Measurements from ENCODE around the gene USP32.
"Not testable (repeated sequence)": the region's sequence is repeated elsewhere in the genome, so short reads cannot be mapped to it uniquely, and the experiment has no call there.

Gene USP32

GRCh38 chr17:60314900-60315299, 77.0 kb downstream of the USP32 start:
- not testable (repeated sequence) for DNase-seq (ENCODE audit: extremely low spot score, insufficient read length, low read depth)
- peak; percentile 21 for FAIRE-seq

GRCh38 chr17:60314423-60314822, 77.5 kb downstream of the USP32 start:
- FAIRE-seq (peak; percentile 69), DNase-seq (ENCODE audit: extremely low spot score, insufficient read length, low read depth) (no peak)

DNA sequence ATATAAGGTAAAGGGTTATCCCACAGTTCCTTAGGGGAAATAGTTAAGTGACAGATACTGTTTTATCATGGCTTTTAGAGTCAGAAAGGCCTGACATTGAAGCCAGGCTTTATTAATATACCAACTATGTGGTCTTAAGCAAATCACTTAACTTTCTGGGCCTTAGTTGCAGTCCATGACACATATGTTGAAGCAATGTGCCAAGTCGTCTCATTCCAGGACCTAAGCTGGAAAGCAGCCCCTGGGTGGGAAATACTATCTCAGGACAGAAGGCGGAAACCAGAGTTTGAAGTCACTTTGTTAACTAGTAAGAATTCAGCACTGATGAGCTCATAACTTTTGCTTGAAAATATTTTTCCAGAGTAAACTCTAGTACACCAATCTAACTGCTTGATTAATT, 80.0 kb downstream of the USP32 start:
- no peak for DNase-seq (ENCODE audit: extremely low spot score, insufficient read length, low read depth)
- FAIRE-seq = no peak

DNA sequence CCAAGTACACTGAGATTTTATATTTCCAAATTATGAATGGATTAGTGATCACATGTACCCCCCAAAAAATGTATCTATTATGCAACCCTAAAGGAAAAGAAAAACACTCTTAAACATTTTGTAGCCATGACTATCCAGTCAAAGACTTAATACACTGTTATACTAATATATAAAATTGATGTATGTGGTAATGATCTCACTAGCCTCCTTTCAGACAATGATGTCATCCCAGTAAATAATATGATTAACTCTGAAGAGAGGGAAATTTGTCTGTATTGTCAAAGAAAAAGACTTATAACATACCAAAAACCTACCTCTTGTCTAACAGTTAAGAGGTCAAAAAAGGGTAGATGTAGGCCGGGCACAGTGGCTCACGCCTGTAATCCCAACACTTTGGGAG, 80.7 kb downstream of the USP32 start:
- FAIRE-seq = no peak
- no peak for DNase-seq (ENCODE audit: extremely low spot score, insufficient read length, low read depth)

DNA sequence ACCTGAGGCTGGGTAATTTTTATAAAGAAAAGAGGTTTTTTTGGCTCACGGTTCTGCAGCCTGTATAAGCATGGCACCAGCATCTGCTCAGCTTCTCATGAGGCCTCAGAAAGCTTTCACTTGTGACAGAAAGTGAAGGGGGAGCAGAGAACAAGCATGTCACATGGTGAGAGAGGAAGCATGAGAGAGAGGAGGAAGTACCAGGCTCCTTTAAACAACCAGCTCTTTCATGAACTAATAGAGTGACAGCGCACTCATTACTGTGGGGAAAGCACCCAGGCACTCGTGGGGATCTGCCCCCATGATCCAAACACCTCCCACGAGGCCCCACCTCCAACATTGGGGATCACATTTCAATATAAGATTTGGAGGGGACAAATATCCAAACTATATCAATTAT, 86.8 kb downstream of the USP32 start:
- FAIRE-seq (peak; percentile 96), DNase-seq (ENCODE audit: extremely low spot score, insufficient read length, low read depth) (no peak)

DNA sequence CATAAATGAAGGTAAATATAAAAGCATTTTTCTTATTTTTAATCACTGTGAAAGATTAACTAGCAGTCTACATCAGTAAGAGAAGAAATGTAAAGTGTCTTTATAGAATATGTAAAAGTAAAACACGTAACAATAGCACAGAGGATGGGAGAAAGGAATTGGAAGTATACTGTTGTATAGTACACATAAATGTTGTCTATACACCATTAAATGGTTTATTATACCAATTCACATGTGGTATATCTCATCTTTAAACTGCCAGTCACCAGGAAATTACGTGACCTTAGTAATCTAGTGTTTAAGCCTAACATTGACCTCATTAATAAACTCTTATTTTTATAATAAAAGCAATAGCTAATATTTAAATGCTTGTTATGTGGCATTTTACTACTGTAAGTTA, 87.4 kb downstream of the USP32 start:
- DNase-seq (ENCODE audit: extremely low spot score, insufficient read length, low read depth) (no peak), FAIRE-seq (no peak)

DNA sequence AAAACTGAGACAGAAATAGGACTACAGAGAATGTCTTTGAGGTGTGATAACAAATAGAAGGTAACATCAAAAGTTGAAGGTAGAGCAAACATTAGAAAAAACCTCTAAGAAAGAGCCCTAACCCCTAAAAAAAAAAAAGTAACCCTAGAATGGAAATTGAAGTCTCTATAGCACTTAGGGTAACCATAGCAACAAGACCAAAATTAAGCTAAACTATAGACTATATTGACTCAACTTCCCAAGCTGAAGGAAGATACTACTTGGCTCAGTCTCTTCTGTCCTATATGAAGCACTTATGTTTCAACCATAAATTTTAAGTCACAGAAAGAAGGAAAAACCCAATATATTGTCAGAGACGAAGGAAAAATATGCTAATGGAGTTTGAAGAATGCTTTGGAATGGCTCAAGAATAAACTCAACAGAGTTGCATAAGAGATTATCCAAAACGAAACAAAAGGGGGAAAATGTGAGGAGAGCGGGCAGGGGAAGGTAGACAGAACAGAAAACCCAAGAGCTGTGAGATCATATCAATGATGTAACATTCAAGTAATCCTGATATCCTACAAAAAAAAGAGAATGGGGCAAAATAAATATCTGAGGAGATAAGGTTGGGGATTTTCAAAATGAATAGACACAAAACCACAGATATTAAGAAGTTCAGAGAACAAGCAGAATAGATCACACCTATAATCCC, 88.4 kb downstream of the USP32 start:
- FAIRE-seq (peak; percentile 49), DNase-seq (ENCODE audit: extremely low spot score, insufficient read length, low read depth) (no peak)

- FAIRE-seq = no peak
Observed at GRCh38 chr17:60301649-60302048, 90.3 kb downstream of the USP32 start.

GRCh38 chr17:60300949-60301348, 91.0 kb downstream of the USP32 start:
- FAIRE-seq (no peak), DNase-seq (ENCODE audit: extremely low spot score, insufficient read length, low read depth) (no peak)

More at GRCh38 chr17:60301649-60302048, 90.3 kb downstream of the USP32 start:
- DNase-seq (ENCODE audit: extremely low spot score, insufficient read length, low read depth) = no peak

GRCh38 chr17:60300011-60300410, 91.9 kb downstream of the USP32 start:
- FAIRE-seq = no peak
- DNase-seq (ENCODE audit: extremely low spot score, insufficient read length, low read depth) = no peak

- no peak for FAIRE-seq
- no peak for DNase-seq (ENCODE audit: extremely low spot score, insufficient read length, low read depth)
Observed at GRCh38 chr17:60297760-60298401, 94.1 kb downstream of the USP32 start.

- DNase-seq (ENCODE audit: extremely low spot score, insufficient read length, low read depth) = no peak
- FAIRE-seq = no peak
Observed at GRCh38 chr17:60296177-60296576, 95.8 kb downstream of the USP32 start.

- DNase-seq (ENCODE audit: extremely low spot score, insufficient read length, low read depth) (no peak), FAIRE-seq (no peak)
Observed at GRCh38 chr17:60293580-60294335, 98.2 kb downstream of the USP32 start.

DNA sequence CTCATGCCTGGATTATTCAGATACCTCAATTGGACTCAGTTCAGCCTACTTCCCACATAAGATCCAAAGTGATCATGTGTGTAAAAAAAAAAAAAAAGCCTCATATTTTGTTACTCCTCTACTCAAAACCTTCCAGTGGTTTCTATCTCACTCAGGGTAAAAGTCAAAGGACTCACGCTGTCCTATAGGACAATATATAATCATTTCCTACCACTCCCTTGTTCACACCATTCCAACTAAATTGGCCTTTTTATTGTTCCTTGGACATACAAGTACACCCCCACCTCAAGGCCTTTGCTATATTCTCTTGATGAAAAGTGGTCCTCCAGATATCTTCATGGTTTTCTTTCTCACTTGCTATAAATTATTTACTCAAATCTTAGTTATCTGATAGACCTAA, 99.2 kb downstream of the USP32 start:
- no peak for DNase-seq (ENCODE audit: extremely low spot score, insufficient read length, low read depth)
- no peak for FAIRE-seq

GRCh38 chr17:60284709-60285108, 107.2 kb downstream of the USP32 start:
- FAIRE-seq (peak; percentile 33), DNase-seq (ENCODE audit: extremely low spot score, insufficient read length, low read depth) (no peak)

DNA sequence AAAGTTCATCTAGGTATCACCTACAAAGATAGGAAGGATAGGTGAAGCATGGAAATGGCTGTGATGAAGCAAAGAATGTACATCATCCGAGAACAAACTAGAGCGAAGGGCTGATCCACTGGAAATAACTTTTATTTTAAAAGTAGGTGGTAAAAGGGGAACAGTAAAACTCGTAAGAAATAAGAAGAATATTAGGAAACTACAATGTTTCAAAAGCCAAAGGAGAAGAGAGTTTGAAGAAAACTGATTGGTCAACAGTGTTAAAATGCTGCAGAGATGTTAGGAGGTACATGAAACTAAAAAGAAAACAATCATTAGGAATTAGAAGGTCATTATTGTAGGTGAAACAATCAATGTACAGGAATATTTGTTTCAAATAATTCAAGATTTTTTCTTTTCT, 108.1 kb downstream of the USP32 start:
- no peak for FAIRE-seq

GRCh38 chr17:60280673-60281072, 111.3 kb downstream of the USP32 start:
- no peak for DNase-seq (ENCODE audit: extremely low spot score, insufficient read length, low read depth)
- FAIRE-seq = no peak

More for the DNA sequence above, 108.1 kb downstream of the USP32 start:
- DNase-seq (ENCODE audit: extremely low spot score, insufficient read length, low read depth) = no peak

- DNase-seq (ENCODE audit: extremely low spot score, insufficient read length, low read depth) = no peak
- no peak for FAIRE-seq
Observed at GRCh38 chr17:60278237-60278636, 113.7 kb downstream of the USP32 start.

DNA sequence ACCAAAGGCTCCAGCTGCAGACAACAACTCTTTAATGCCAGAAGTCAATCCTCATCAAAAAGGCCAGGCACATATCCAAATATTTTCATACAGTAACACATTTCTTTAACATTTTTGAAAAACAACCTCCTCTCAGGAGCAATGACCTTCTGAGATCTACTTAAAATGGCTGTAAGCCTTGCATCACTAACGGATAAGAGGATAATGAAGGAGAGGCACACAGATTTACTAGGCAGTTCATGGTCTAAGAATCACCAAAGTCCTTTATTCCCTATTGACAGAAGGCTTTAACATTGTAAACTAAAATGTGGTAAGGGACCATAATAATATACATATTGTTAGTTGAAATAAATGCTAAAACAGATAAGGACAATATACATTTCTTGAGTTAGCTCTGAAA, 114.7 kb downstream of the USP32 start:
- DNase-seq (ENCODE audit: extremely low spot score, insufficient read length, low read depth) (no peak), FAIRE-seq (no peak)

- FAIRE-seq = no peak
- DNase-seq (ENCODE audit: extremely low spot score, insufficient read length, low read depth) = no peak
Observed at GRCh38 chr17:60269417-60269816, 122.5 kb downstream of the USP32 start.

- DNase-seq (ENCODE audit: extremely low spot score, insufficient read length, low read depth) = no peak
- FAIRE-seq = no peak
Observed at GRCh38 chr17:60260540-60260939, 131.4 kb downstream of the USP32 start.
